Measurements from ENCODE around the gene TMEM95. TPM values are rescaled to one million over a fixed set of nuclear protein-coding genes. Genes with fewer than 3 reads are reported as not detected.
"Not testable (repeated sequence)": the region's sequence is repeated elsewhere in the genome, so short reads cannot be mapped to it uniquely, and the experiment has no call there.

TMEM95 gene
- total RNA-seq, 2 experiments from 2014 or later: 0.16 TPM; not detected in 1

DNA sequence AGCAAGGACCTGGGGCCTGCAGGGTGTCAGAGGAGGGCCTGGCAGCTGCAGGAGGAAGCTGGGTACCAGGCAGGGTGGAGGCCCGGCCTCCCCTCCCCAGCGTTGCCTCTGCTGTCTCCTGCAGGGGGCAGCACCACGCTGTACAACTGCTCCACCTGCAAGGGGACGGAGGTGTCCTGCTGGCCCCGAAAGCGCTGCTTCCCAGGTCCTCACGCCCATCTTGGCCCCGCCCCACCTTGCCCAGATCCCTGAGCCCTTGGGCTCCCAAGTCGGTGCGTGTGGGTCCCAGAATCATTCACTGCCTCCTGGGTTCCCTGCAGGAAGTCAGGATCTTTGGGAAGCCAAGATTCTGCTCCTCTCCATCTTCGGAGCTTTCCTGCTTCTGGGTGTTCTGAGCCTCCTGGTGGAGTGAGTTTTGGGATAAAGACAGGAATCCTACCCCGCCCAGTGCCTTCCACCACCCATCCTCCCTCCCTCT, 1.2 kb downstream of the TMEM95 start:
- H3K4me1 Mint-ChIP-seq: peaks cover 27% of the 10 kb centered on the region

DNA sequence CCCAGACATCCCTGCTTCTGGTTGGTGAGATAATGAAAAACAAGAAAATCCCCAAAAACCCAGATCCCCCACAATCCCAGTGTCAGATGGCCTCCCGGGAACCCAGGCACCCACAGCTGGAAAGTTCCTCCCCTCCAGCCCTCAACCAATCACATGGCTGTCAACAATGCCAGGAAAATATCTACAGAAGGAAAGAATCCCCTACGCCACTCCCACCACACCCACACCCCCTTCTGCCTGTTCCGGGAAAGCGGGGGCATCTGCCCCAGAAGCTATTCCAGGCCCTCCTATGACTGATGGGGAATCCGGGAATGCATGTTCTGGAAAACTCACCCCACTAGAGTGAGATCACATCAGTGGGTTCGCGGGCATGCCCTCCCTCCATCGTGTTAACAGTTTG, 1.8 kb downstream of the TMEM95 start:
- CTCF ChIA-PET: interaction anchor here (0.6 to 4.0 kb wide), 18 partner anchors 9 to 332 kb away, joined by 3 to 27 read pairs (median 5); partner anchors contain the start of genes ACAP1, NEURL4, PLSCR3 and SOX15
- Mint-ChIP-seq H3K27me3 (no peaks in the 10 kb centered on the region), H3K36me3 (ENCODE audit: low read depth) (peaks cover 5% of the 10 kb centered on the region), H3K4me3 (no peak overlapping the region), H3K27ac (no peak overlapping the region), H3K4me1 (peaks cover 25% of the 10 kb centered on the region), H3K9me3 (ENCODE audit: low read depth) (no peaks in the 10 kb centered on the region)
- POLR2A ChIA-PET: interaction anchor here (0.6 kb wide), 1 partner anchor 204 kb away, joined by 3 read pairs; no protein-coding TSS in a partner anchor
- DNase-seq (no peak), ATAC-seq (no peak)
- intact Hi-C loops (cut with DNase I, micrococcal nuclease): loop anchor here (1.0 to 2.0 kb wide), 4 partner anchors 38 to 233 kb away; partner anchors contain the start of genes PLSCR3 (in 2 of the 2) and SENP3 (in 1 of the 2)

More for the DNA sequence above, 1.2 kb downstream of the TMEM95 start:
- Mint-ChIP-seq H3K27ac (no peak overlapping the region), H3K9me3 (ENCODE audit: low read depth) (no peaks in the 10 kb centered on the region), H3K27me3 (no peaks in the 10 kb centered on the region), H3K4me3 (no peak overlapping the region), H3K36me3 (ENCODE audit: low read depth) (peaks cover 8% of the 10 kb centered on the region)
- ChIA-PET POLR2A (interaction anchor here (0.7 kb wide), 1 partner anchor 129 kb away, joined by 3 read pairs; no protein-coding TSS in a partner anchor), CTCF (interaction anchor here (0.6 to 4.0 kb wide), 35 partner anchors 11 to 355 kb away, joined by 3 to 27 read pairs (median 3); partner anchors contain the start of genes ACAP1, MPDU1, NEURL4 and PLSCR3)
- ATAC-seq: peak; percentile 69
- peak; percentile 93 for DNase-seq
- intact Hi-C loops (cut with DNase I, micrococcal nuclease): loop anchor here (1.0 to 2.0 kb wide), 4 partner anchors 39 to 233 kb away; partner anchors contain the start of genes PLSCR3 (in 2 of the 2) and SENP3 (in 1 of the 2)

DNA sequence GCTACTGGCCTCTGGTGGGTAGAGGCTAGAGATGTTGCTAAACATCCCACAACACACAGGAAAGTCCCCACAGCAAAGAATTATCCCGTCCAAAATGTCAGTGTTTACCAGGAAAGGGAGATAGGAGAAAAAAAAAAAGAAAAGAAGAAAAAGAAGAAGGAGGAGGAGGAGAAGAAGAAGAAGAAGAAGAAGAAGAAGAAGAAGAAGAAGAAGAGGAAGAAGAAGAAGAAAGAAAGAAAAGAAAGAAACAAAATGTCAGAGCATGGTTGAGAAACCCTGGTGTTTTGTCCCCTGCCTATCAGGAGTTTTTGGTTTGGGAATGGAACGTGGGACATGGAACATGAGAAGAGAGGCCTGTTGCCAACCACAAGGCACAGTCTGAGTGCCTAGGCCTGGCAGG, 2.4 kb downstream of the TMEM95 start:
- Mint-ChIP-seq H3K4me1 (peaks cover 23% of the 10 kb centered on the region), H3K4me3 (no peak overlapping the region), H3K27ac (no peak overlapping the region), H3K36me3 (ENCODE audit: low read depth) (peaks cover 4% of the 10 kb centered on the region), H3K27me3 (no peaks in the 10 kb centered on the region), H3K9me3 (ENCODE audit: low read depth) (no peaks in the 10 kb centered on the region)
- POLR2A ChIA-PET: no interaction called here
- no peak for DNase-seq
- CTCF ChIA-PET: interaction anchor here (2.5 to 3.0 kb wide), 2 partner anchors 19 to 78 kb away, joined by 13 to 27 read pairs; partner anchors contain the start of gene TMEM102
- intact Hi-C loops (cut with DNase I, micrococcal nuclease): loop anchor here (2.0 kb wide), 1 partner anchor 37 kb away; the partner anchor contains the start of gene PLSCR3 (in 2 of the 2)
- ATAC-seq: no peak

DNA sequence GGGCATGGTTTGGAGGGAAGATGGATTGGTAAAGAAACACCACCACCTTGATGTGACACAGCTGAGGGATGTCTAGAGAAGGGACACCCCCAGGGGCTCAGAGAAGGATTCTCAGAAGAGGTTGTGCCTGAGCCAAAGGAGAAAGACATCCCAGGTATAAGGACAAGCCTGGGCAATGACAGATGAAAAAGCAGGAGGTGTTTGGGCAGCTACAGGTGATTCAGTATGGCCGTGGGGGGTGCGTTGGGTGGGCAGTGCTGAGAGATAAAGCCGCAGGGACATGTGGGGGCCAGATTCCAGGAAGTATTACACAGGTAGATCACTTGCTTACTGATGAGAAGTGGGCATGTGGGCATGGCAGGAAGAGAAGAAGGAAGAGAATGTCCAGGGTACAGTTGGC, 7.0 kb downstream of the TMEM95 start:
- ATAC-seq (no peak), DNase-seq (no peak)
- Mint-ChIP-seq H3K9me3 (ENCODE audit: low read depth) (no peaks in the 10 kb centered on the region), H3K36me3 (ENCODE audit: low read depth) (no peaks in the 10 kb centered on the region), H3K27me3 (no peaks in the 10 kb centered on the region), H3K27ac (no peak overlapping the region), H3K4me3 (no peak overlapping the region), H3K4me1 (no peaks in the 10 kb centered on the region)
- intact Hi-C loops (cut with DNase I, micrococcal nuclease): no loop called here
- CTCF ChIA-PET: interaction anchor here (0.6 to 1.6 kb wide), 3 partner anchors 11 to 186 kb away, joined by 3 to 4 read pairs (median 3); no protein-coding TSS in a partner anchor
- POLR2A ChIA-PET: no interaction called here

DNA sequence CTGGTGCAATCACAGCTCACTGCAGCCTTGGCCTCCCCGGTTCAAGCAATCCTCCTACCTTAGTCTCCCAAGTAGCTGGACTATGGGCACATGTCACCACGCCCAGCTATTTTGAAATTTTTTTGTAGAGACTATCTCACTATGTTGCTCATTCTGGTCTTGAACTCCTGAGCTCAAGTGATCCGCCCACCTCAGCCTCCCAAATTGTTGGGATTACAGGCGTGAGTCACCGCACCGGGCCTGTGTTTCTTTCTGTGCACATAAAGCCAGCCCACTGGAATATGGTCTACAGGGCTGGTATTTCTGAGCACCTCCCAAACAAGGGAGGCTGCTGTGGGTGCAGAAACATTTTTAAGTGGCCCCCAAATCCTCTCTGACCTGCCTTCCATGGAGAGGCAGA, 8.4 kb downstream of the TMEM95 start:
- ATAC-seq: no peak
- Mint-ChIP-seq H3K36me3 (ENCODE audit: low read depth) (no peaks in the 10 kb centered on the region), H3K4me3 (no peak overlapping the region), H3K27me3 (no peaks in the 10 kb centered on the region), H3K4me1 (no peaks in the 10 kb centered on the region), H3K9me3 (ENCODE audit: low read depth) (no peaks in the 10 kb centered on the region), H3K27ac (no peak overlapping the region)
- intact Hi-C loops (cut with DNase I, micrococcal nuclease): no loop called here
- DNase-seq: no peak
- CTCF ChIA-PET: no interaction called here
- POLR2A ChIA-PET: no interaction called here

DNA sequence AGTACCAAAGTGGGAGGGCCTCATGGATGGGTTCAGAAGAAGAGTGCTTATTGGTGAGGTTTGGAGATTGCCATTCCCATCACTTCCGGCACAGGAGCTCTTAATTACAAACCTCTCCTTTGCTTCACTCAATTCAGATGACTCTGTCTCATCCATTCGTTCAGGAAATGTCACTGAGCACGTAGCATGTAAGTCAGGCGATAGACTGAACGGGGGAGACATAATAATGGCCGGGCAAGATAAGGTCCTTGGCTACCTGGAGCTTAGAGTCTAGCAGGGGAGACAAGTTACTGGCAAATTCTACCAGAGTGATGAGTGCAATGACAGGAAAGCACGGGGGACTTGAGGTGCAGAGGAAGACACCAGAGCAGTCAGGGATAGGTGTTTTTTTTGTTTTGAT, 11.0 kb downstream of the TMEM95 start:
- intact Hi-C loops (cut with DNase I, micrococcal nuclease); H3K9me3 Mint-ChIP-seq (ENCODE audit: low read depth); H3K36me3 Mint-ChIP-seq (ENCODE audit: low read depth); ATAC-seq; CTCF ChIA-PET; H3K4me3 Mint-ChIP-seq; H3K27me3 Mint-ChIP-seq; H3K4me1 Mint-ChIP-seq; DNase-seq; POLR2A ChIA-PET; H3K27ac Mint-ChIP-seq: not testable (repeated sequence)

DNA sequence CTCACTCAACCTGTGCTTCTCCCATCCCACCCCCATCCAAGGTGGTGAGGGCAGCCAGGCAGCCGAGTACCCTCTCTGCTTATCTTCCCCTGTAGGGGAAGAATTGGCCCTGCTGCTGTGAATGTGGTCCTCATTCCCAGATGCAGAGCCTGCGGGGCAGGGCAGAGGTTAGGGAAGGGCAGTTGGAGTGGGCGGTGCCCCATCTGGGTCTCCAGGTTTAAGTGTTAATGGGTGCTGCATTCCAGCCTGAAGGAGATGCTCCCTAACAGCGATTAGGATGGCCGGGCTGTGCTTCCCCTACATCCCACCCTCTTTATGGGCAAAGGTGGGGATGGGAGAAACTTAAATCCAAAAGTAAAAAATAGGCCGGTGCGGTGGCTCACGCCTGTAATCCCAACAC, 12.1 kb downstream of the TMEM95 start:
- H3K36me3 Mint-ChIP-seq (ENCODE audit: low read depth): no peaks in the 10 kb centered on the region
- intact Hi-C loops (cut with DNase I, micrococcal nuclease): no loop called here
- ChIA-PET CTCF (no interaction called here), POLR2A (no interaction called here)
- DNase-seq: no peak
- no peak overlapping the region for H3K4me3 Mint-ChIP-seq
- H3K27me3 Mint-ChIP-seq: no peaks in the 10 kb centered on the region
- H3K9me3 Mint-ChIP-seq (ENCODE audit: low read depth): no peaks in the 10 kb centered on the region
- no peak for ATAC-seq
- no peak overlapping the region for H3K27ac Mint-ChIP-seq
- no peaks in the 10 kb centered on the region for H3K4me1 Mint-ChIP-seq

DNA sequence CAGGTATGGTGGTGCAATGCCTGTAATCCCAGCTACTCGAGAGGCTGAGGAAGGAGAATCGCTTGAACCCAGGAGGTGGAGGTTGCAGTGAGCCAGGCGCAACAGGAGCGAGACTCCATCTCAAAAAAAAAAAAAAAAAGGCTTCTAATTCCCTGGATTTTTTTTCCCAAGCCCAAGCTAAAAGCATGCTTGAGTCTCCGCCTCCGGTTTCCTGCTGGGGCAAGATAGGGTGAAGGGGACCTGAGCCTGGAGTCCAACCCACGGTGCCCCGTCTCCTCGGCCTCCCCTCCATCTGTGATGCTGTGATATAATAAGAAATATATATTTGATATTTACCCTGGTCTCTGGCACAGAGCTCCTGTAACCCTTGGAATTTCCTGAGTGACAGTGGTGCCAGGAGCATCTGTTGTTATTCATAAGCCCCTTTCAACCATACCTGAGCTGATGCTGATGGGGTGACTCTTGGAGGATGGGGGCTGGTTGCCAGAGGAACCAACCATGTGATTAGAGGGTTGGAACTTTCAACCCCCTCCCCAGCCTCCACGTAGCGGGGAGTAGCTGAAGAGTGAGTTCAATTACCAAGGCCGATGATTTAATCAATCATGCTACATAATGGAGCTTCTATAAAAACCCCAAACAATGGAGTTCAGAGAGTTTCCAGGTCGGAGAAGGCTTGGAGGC, 13.1 kb downstream of the TMEM95 start:
- Mint-ChIP-seq H3K4me3 (no peak overlapping the region), H3K27me3 (no peaks in the 10 kb centered on the region), H3K36me3 (ENCODE audit: low read depth) (no peaks in the 10 kb centered on the region), H3K27ac (no peak overlapping the region), H3K9me3 (ENCODE audit: low read depth) (no peaks in the 10 kb centered on the region), H3K4me1 (no peaks in the 10 kb centered on the region)
- DNase-seq (no peak), ATAC-seq (no peak)
- ChIA-PET POLR2A (no interaction called here), CTCF (interaction anchor here (0.8 to 1.2 kb wide), 2 partner anchors 12 to 332 kb away, joined by 3 read pairs; partner anchors contain the start of gene SLC16A13)
- intact Hi-C loops (cut with DNase I, micrococcal nuclease): no loop called here

DNA sequence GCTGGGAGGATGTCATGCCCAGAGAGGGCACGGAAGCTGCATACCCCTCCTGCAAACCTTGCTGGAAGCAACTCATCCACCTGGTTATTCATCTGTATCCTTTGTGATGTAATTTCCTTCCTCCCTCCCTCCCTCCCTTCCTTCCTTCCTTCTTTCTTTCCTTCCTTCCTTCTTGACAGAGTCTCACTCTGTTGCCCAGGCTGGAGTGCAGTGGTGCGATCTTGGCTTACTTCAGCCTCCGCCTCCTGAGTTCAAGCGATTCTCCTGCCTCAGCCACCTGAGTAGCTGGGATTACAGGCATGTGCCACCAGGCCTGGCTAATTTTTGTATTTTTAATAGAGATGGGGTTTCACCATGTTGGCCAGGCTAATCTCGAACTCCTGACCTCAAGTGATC, 13.6 kb downstream of the TMEM95 start:
- H3K36me3 Mint-ChIP-seq (ENCODE audit: low read depth); H3K4me3 Mint-ChIP-seq; DNase-seq; POLR2A ChIA-PET; H3K4me1 Mint-ChIP-seq; H3K27me3 Mint-ChIP-seq; H3K9me3 Mint-ChIP-seq (ENCODE audit: low read depth); intact Hi-C loops (cut with DNase I, micrococcal nuclease); ATAC-seq; H3K27ac Mint-ChIP-seq: not testable (repeated sequence)
- CTCF ChIA-PET: interaction anchor here (0.8 to 1.2 kb wide), 2 partner anchors 13 to 333 kb away, joined by 3 read pairs; partner anchors contain the start of gene SLC16A13

DNA sequence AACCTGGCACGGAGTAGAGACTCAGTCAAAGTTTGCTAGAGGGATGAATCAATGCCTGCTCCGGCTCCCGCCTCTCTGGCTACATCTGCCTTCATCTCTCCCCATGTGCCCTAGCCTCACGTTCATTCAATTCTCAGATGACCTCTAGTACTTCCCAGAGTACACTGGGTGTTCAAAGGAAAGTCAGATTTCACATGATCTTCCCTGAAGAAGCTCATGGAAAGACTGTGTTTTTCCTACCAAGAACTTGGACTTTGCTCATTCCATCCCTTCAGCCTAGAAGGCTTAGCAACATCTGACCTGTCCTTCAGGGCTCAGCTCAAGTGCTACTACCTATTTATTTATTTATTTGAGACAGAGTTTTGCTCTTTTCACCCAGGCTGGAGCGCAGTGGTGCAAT, 14.9 kb downstream of the TMEM95 start:
- H3K36me3 Mint-ChIP-seq (ENCODE audit: low read depth): no peaks in the 10 kb centered on the region
- POLR2A ChIA-PET: no interaction called here
- H3K9me3 Mint-ChIP-seq (ENCODE audit: low read depth): no peaks in the 10 kb centered on the region
- no peaks in the 10 kb centered on the region for H3K4me1 Mint-ChIP-seq
- H3K4me3 Mint-ChIP-seq: no peak overlapping the region
- no peak for DNase-seq
- CTCF ChIA-PET: interaction anchor here (1.1 to 1.4 kb wide), 3 partner anchors 13 to 40 kb away, joined by 3 to 4 read pairs (median 3); partner anchors contain the start of gene NEURL4
- H3K27ac Mint-ChIP-seq: no peak overlapping the region
- peaks cover 3% of the 10 kb centered on the region for H3K27me3 Mint-ChIP-seq
- no peak for ATAC-seq
- intact Hi-C loops (cut with DNase I, micrococcal nuclease): no loop called here

DNA sequence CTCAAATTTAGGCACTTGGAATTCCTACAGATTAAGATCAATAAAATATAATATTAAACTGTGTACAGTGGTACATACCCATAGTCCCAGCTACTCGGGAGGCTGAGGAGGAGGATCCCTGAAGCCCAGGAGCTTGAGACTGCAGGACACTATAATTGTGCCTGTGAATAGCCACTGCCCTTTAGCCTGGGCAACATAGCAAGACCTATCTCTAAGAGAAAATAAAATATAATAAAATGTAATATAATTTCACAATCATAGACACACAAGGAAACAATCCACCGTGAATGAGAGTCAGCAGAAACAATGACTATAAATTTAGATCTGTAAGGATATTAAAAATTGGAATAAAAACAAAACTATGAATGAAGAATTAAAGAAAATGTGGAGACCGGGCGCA, 15.9 kb downstream of the TMEM95 start:
- ChIA-PET POLR2A (interaction anchor here (0.6 kb wide), 1 partner anchor 88 kb away, joined by 5 read pairs; no protein-coding TSS in a partner anchor), CTCF (interaction anchor here (1.1 to 1.4 kb wide), 3 partner anchors 15 to 41 kb away, joined by 3 to 4 read pairs (median 3); partner anchors contain the start of gene NEURL4)
- Mint-ChIP-seq H3K4me3 (no peak overlapping the region), H3K4me1 (no peaks in the 10 kb centered on the region), H3K9me3 (ENCODE audit: low read depth) (no peaks in the 10 kb centered on the region), H3K27me3 (peaks cover 3% of the 10 kb centered on the region), H3K36me3 (ENCODE audit: low read depth) (no peaks in the 10 kb centered on the region), H3K27ac (no peak overlapping the region)
- ATAC-seq (no peak), DNase-seq (no peak)
- intact Hi-C loops (cut with DNase I, micrococcal nuclease): no loop called here

Measured in activated CD4-positive, alpha-beta T cell treated with anti-CD3 and anti-CD28 coated beads for 36 hours (primary cell).